Embryonic facial prominence (tissue), 1 donor: ENCODE results near the gene TACR1.
"Not testable (repeated sequence)": the region's sequence is repeated elsewhere in the genome, so short reads cannot be mapped to it uniquely, and the experiment has no call there.

Experiments used
- DNase-seq: peaks from one replicate; pipeline ENCODE4 v3.0.0-alpha.2; 2016; ENCODE audit errors: extremely low spot score

The TACR1 gene

DNA sequence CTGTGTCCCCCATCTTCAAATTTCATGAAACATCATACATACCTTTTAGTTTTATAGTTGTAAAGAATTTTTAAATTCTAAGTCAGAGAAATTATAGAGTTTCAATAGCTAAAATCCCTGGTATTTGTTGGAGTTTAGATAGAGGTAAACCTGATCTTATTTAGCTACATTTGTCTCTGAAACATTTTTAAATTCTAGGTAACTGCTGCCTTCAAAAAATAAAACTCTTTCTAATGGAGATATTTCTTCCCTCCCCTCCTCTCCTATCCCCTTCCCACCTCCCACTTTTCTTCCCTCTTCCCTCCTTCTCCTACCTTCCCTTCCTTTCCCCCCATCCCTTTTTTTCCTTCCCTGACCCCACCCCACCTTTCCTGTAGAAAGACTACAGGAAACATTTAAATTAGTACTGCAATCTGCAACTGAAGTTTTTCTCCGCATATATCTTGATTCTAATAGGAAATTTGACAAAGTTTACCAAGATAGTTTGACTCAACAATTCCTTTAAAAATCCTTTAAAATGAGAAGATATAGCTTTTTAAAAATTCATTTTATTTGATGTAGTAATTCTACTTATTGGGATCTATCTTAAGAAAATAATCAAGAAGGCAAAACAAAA, 4.1 kb downstream of the TACR1 start:
- DNase-seq, result no peak

DNA sequence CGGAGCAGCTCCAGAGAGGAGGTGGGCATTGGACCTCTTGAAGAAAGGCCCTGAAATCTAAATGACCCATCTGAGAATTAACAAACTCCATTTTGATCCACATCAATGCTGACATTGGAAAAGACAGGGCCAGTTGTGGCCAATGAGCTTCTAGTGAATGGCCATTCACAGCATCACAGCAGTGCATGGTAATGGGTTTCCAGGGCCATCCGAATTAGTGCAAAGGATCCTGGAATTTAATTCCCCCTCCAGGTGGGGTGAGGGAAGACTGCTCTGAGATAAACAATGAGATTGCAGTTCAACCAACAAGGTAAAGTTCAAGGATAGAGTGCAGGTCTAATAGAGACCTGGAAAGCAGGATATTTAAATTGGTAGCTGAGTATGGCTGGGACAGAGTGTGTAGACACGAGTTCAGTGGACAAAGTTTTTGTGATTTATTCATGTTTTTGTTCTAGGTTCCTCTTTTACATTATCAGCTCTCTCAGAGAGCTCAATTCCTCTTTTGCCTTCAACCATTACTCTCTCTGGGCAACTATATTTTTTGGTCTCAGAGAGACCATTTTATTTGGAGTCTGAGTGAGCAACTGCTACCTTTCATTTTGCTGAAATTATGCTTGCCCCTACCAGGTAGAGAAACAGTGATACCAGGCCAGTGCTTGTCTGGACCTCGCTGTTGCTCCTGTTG, 5.0 kb downstream of the TACR1 start:
- no peak for DNase-seq

DNA sequence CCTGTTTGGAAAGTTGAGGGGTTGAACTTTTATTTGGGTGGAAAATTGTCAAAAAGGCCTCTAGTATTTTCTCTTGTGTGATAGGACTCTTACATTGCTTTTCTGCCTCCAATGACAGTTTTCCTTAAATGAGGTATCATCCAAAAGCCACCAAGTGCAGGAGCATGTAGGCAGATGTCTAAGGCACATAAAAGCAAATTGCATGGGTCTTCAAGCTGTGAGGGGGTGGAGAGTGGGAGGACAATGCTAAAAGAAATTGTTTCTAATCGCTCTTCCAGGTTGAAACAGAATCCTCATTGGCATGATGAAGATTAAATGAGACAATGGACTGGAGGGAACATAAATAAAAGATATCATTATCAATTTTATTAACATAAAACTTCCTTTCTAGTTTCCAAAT, 6.8 kb downstream of the TACR1 start:
- no peak for DNase-seq

DNA sequence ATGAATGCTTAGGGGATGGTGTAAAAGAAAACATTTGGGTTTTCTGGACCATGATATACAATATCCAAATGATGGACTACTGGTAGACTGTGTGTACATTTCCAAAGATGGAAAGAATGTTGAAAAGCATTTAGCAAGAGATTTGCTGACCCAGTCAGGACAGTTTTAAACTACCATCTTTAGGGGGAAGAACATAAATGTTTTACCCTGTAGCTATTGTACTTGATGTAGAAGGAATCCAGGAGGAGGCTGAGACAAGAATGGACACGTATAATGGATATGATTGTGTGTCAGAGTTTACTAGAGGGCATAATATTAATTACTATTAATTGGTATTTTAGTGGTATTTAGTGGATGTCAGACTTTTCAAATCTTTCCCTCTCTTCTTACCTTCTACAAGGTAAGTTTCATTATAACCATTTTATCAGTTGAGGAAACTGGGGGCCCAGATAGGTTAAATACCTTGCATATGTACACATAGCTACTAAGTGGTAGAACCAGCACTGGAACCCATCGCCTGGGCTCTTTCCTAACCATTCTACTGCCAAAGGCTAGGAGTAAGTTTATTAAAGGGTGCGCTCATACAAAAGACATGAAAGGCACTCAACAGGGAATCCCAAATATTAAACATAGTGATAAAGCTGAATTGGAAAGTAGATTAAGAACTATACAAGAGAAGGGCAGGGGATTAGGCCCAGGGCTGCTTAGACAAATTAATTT, 8.9 kb downstream of the TACR1 start:
- DNase-seq, result no peak

DNA sequence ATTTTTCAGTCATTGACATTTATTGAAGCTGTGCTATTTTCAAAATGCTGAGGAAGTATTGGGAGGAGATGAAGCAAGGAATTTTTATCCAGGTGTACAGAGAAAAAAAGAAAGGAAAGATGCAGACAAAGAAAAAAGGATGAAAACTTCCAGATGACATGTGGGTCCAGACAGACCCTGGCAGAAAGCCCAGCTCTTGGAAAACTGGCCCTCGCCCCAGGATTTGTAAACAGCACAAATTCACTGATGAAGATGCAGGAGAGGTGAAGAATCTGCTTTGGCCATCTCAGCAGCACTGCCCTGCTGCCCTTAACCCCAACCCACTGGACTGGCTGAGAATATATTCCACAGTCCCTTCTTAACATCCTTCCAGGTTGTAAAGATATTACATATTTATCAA, 12.5 kb downstream of the TACR1 start:
- no peak for DNase-seq

DNA sequence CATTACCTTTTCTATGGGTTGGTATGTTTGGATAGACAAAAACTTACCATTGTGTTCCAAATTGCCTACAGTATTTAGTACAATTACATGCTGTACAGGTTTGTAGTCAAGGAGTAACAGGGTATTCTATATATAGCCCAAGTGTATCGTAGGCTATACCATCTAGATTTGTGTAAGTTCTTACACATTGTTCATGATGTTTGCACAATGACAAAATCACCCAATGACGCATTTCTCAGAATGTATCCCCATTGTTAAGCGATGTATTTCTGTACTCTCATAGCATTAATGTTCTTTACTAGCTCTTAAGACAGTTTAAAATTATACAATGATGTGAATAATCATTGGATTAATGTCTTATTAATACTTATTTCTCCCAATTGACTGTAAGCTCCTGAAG, 16.7 kb downstream of the TACR1 start:
- no peak for DNase-seq

DNA sequence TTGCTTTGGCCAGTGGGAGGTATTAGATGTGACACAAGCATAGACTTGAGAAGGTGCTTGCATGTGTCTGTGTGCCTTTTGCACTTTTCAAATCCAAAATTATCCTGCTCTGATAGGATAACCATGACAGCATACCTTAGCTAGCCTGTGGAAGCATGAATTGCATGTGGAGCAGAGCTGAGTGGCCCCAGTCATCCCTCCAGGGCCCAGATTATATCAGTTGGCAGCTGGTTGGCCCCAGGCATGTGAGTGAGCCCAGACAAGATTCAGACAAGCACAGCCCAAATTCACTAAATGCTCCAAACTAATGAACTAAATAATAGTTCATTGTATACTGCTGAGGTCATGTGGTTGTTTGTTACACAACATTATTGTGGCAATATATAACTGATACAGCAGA, 18.8 kb downstream of the TACR1 start:
- no peak for DNase-seq

DNA sequence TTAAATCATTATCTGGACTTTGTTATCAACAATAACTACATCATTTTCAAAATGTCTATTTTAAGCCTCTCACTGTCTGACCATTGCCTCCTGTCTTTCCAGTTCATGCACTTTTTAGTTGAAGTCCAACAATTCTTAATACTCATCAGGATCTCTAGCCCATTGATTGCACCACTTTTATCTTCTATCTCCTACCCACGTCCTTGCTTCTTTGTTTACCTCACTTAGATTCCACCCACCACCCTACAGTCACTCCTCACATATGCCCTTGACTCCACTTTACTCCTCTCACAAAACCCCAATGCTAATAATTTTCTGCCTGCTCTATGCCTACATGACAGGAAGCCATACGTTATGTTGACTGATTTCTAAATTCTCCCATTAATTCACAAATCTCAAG, 21.9 kb downstream of the TACR1 start:
- DNase-seq, result no peak

DNA sequence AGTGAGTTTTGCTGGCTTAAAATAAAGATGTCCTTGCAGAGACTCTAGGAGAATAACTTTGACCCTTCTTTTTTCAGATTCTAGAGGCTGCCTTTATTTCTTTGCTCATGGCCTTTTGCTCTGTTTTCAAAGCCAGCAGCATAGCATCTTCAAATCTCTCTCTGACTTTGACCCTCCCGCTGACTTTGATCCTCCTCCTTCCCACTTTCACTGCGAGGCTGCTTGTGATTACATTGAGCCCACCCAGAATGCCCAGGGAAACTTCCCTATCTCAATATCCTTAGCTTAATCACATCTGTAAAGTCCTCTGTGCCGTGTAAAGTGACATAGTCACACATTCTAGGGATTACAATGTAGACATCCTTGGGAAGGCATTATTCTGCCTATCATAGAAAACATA, 23.9 kb downstream of the TACR1 start:
- no peak for DNase-seq

DNA sequence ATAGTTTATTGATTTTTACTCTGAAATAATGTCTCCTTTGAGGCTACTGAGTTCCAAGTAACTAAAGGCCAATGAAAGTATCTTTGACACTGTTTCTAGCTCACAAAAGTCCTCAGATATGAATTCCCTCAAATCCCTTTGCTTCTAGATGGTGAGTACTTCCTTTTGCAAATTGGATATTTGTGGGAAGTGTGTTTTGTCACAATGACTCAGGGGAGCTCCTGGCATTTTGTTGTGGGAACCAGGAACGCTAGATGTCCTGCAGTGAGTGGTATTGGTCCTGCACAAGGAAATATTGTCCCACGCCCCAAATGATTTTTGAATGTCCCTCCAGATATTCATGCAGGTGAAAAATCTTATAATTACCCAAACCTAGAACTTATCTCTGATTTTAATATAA, 24.3 kb downstream of the TACR1 start:
- no peak for DNase-seq

DNA sequence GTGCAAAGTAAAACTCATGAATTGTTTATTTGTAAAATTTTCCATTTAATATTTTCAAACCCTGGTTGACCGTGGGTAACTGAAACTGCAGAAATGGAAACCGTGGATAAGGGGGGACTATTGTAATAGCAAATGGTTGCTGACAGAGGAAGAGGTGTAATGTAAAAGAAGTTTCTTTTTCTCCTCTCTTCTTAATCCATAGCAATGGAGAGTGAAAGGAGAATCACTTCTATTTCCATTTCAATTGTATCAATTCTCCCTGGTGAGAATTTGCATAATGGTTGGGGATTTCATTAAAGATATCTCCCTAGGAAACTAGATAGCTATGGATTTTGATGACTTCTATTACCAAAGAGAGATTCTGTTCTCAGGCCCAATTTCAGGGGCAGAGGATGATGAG, 24.8 kb downstream of the TACR1 start:
- no peak for DNase-seq

DNA sequence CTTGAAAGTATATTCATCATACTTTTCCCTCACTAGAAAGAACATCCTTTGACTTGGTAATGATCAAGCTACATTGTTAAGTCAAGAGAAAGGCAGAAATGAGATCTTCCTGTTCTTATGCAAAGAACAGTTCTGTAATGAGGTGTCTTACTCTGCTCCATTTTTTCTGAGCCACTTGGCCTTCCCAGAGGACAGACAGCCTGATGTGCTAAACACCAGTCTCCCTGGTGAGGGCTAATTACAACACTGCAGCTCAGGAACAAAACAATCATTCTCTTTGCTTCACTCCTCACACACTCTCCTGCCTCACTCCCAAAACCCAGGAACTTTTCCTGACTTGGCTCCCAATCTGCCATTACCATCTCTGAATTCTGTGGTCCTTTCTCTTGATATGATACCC, 25.6 kb downstream of the TACR1 start:
- no peak for DNase-seq

DNA sequence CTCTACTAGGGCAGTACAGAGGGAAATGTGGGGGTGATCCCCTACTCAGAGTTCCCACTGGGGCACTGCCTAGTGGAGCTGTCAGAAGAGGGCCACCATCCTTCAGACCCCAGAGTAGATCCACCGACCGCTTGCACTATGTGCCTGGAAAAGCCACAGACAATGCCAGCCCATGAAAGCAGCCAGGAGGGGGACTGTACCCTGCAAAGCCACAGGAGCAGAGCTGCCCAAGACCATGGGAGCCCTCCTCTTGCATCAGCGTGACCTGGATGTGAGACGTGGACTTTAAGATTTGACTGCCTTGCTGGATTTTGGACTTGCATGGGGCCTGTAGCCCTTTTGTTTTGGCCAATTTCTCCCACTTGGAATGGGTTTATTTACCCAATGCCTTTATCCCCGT, 27.9 kb downstream of the TACR1 start:
- not testable (repeated sequence) for DNase-seq

DNA sequence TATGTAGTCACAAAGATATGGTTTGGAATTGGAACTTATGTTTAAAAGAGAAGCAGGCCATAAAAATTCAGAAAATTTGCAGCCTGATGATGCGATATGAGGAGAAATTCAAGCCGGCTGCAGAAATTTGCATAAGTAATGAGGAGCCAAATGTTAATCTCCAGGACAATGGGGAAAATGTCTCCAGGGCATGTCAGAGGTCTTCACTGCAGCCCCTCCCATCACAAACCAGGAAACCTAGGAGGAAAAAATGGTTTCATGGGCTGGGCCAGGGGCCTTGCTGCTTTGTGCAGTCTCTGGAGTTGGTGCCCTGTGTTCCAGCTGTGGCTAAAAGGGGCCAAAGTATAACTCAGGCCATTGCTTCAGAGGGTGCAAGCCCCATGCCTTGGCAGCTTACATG, 28.4 kb downstream of the TACR1 start:
- no peak for DNase-seq

DNA sequence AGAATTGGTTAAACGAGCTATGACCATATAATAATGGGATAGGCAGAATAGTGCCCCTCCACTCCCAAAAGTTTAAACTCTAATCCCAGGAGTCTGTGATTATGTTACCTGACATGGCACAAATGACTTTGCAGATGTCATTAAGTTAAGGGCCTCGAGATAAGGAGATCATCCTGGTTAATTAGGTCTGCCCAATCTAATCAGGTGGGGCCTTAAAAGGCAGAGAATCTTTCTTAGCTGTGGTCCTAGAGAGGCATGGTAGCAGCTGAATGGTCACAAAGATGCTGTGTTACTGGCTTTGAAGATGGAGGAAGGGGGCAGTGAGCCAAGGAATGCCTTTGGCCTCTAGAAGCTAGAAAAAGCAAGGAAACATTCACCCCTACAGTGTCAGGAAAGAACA, 31.1 kb downstream of the TACR1 start:
- no peak for DNase-seq

DNA sequence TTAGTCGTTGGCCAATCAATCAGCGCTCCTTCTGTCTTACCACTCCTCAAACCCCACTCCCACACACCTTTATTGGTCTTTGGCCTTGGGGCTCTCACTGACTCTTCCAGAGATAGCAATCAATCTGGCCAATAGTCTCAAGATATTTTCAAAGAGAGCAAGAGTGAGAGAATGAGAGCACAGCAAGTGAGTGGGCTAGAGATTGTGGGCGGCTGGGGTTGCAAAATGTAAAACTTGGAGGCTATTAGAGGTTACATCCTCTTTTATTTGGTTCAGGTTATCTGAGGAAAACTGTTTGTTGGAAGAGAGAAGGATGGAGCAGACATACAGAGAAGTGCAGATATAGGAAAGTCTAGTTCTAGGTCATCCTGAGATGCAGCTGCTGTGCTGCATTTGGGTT, 32.8 kb downstream of the TACR1 start:
- DNase-seq, result no peak

DNA sequence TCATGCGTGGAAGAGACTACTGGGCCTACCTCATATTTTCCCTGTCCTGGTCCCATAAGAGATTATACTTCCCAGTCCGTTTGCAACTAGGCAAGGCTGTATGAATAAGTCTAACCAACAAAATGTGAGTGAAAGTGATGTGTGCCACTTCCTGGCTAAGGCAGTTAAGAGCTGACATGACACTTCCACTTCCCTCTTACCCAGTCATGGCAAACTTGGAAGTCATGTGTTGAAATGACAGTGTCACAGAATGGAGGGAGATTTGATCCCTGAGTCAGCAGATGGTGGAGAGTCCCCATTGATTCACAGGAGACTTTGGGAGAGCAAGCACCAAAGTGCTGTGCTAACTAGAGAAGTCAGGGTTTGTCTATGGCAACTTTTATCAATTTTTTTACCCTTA, 36.4 kb downstream of the TACR1 start:
- DNase-seq, result no peak

DNA sequence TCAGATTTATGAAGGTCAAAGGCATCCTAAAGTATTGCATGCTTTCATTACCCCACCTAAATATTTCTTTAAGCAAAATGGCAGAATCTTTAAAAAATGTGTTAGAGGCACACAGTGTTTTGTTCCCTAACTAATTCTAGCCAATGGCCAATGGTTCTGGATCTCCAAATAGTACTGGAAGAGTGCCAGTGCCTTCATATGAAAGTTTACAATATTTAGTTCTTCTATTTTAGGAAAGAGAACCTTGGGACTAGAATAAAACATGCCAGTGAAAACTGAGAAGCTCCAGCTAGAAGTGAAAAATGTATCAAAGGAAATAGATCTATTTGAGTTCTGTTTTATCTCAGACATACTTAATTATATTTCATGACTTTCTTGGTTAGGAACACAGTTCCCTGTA, 37.1 kb downstream of the TACR1 start:
- no peak for DNase-seq

DNA sequence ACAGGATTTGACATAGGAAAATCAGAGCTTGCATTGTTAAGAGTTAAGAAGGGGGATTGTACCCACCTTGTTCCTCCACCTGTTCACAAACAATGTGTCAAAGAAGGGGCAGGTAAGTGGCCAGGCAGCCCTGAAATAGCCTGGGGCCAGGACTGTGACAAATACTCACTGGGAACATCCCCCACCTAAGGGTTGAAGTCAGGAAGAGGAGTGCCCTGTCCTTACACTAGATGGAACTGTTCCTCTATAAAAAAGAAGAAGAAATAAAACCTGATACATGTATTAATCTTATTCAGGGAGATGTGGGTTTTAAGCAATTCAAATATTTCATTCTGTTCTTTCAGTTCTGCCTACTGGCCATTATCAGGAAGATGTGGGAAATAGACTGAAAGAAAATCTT, 41.9 kb downstream of the TACR1 start:
- no peak for DNase-seq

DNA sequence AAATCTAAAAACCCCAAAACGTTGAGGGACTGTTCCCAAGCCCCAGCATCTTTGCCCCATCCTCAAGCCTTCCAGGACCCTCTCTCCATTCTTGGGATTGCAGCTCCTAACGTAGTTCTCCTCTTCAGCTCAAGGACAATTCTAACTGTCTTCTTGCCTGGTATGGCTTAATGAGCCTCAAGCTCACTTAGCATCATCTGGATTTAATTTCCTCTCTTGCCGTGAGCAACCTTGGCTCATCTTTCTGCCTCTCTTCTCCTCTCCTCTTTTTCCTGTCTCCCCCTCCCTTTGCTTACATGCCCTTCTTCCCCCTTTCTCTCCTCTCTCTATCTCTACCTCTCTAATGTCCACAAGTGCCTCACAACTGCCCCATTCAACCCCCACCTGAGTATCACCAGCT, 44.2 kb downstream of the TACR1 start:
- no peak for DNase-seq

DNA sequence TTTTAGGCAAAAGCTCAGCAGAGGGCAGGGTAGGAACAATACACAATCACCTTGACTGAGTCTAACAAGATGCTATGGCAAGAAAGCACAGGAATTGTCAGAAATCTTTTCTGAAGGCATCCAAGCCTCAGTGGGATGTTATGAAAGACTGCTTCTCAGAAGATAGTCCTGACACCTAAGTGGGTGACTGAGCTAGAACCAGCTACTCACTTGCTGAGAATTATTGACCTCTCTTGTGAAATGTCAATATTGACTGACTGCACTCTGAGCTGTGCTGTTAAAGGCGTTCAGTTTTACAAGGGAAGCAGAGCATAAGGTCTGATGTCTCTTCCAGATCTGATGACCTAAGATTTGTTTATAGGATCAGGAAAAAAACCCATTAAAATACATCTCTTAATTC, 46.1 kb downstream of the TACR1 start:
- no peak for DNase-seq

DNA sequence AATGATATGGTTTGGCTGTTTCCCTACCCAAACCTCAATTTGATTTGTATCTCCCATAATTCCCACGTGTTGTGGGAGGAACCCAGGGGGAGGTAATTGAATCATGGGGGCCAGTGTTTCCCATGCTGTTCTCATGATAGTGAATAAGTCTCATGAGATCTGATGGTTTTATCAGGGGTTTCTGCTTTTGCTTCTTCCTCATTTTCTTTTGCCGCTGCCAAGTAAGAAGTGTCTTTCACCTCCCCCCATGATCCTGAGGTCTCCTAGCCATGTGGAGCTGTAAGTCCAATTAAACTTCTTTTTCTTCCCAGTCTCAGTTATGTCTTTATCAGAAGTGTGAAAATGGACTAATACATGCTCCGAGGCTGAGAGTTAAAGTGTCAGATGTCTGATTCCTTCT, 47.1 kb downstream of the TACR1 start:
- not testable (repeated sequence) for DNase-seq

DNA sequence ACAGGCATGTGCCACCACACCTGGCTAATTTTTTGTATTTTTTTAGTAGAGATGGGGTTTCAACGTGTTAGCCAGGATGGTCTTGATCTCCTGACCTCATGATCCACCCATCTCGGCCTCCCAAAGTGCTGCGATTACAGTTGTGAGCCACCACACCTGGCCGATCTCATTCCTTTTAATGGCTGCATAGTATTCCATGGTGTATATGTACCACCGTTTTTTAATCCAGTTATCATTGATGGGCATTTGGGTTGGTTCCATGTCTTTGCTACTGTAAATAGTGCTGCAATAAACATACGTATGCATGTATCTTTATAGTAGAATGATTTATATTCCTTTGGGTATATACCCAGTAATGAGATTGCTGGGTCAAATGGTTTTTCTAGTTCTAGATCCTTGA, 51.4 kb downstream of the TACR1 start:
- not testable (repeated sequence) for DNase-seq
